ENCODE measurements around the gene SMIM5.
"Not testable (repeated sequence)": the region's sequence is repeated elsewhere in the genome, so short reads cannot be mapped to it uniquely, and the experiment has no call there.

The SMIM5 gene

GRCh38 chr17:75626496-75627038, 6.7 kb upstream of the SMIM5 start:
- DNase-seq: no peak

- DNase-seq: no peak
These were observed 6.1 kb upstream of the SMIM5 start for GRCh38 chr17:75627094-75627493.

- DNase-seq: no peak
These were observed 4.8 kb upstream of the SMIM5 start for GRCh38 chr17:75628425-75628824.

- no peak for DNase-seq
These were observed 4.1 kb upstream of the SMIM5 start for GRCh38 chr17:75629157-75629556.

- no peak for DNase-seq
These were observed 2.9 kb upstream of the SMIM5 start for GRCh38 chr17:75630071-75630917.

- no peak for DNase-seq
These were observed 1.9 kb upstream of the SMIM5 start for GRCh38 chr17:75631353-75631752.

- no peak for DNase-seq
These were observed 806 bp upstream of the SMIM5 start for GRCh38 chr17:75632428-75632827.

GRCh38 chr17:75633486-75634375, 497 bp downstream of the SMIM5 start:
- DNase-seq: peak; percentile 50 to 67

- no peak for DNase-seq
These were observed 1.1 kb downstream of the SMIM5 start for GRCh38 chr17:75634376-75634740.

GRCh38 chr17:75634754-75635609, 1.7 kb downstream of the SMIM5 start:
- no peak for DNase-seq

GRCh38 chr17:75635610-75636202, 2.5 kb downstream of the SMIM5 start:
- no peak for DNase-seq

- no peak for DNase-seq
These were observed 3.3 kb downstream of the SMIM5 start for GRCh38 chr17:75636381-75637142.

GRCh38 chr17:75637143-75637538, 3.9 kb downstream of the SMIM5 start:
- no peak for DNase-seq

GRCh38 chr17:75637551-75637950, 4.3 kb downstream of the SMIM5 start:
- DNase-seq: no peak

- DNase-seq: not testable (repeated sequence)
These were observed 4.8 kb downstream of the SMIM5 start for GRCh38 chr17:75638039-75638438.

GRCh38 chr17:75638893-75639292, 5.7 kb downstream of the SMIM5 start:
- no peak for DNase-seq

- DNase-seq: no peak
These were observed 6.1 kb downstream of the SMIM5 start for GRCh38 chr17:75639327-75639726.

GRCh38 chr17:75639771-75640555, 6.7 kb downstream of the SMIM5 start:
- DNase-seq: no peak

GRCh38 chr17:75640556-75641119, 7.4 kb downstream of the SMIM5 start:
- no peak for DNase-seq

- DNase-seq: no peak
These were observed 8.1 kb downstream of the SMIM5 start for GRCh38 chr17:75641343-75641742.

Data from stimulated activated CD4-positive, alpha-beta T cell treated with anti-CD3 and anti-CD28 coated beads, Interleukin-2, amount 100 ng/mL, for 24 hours (primary cell).